HG02759 (cell line): ENCODE data around the gene CYBC1.
"Not testable (repeated sequence)": the region's sequence is repeated elsewhere in the genome, so short reads cannot be mapped to it uniquely, and the experiment has no call there.

Experiments
- ATAC-seq: cut with Tn5 transposase; IDR thresholded peaks from one replicate; pipeline ENCODE4 v1.9.1; 2021; ENCODE audit warnings: mild to moderate bottlenecking, moderate library complexity; ENCODE audit not compliant: unreplicated experiment

Gene CYBC1

GRCh38 chr17:82435601-82436583, 14.7 kb downstream of the CYBC1 start:
- ATAC-seq = no peak

GRCh38 chr17:82435103-82435502, 15.4 kb downstream of the CYBC1 start:
- no peak for ATAC-seq

GRCh38 chr17:82434216-82434565, 16.4 kb downstream of the CYBC1 start:
- ATAC-seq = no peak

GRCh38 chr17:82433560-82434215, 16.9 kb downstream of the CYBC1 start:
- no peak for ATAC-seq

- ATAC-seq = no peak
These were observed 18.5 kb downstream of the CYBC1 start for GRCh38 chr17:82432017-82432416.

GRCh38 chr17:82429824-82430223, 20.7 kb downstream of the CYBC1 start:
- ATAC-seq = no peak

- no peak for ATAC-seq
These were observed 22.0 kb downstream of the CYBC1 start for GRCh38 chr17:82428546-82428945.

- no peak for ATAC-seq
These were observed 25.7 kb downstream of the CYBC1 start for GRCh38 chr17:82424863-82425159.

- ATAC-seq = no peak
These were observed 26.3 kb downstream of the CYBC1 start for GRCh38 chr17:82424001-82424862.

- no peak for ATAC-seq
These were observed 31.0 kb downstream of the CYBC1 start for GRCh38 chr17:82419540-82419939.

GRCh38 chr17:82418001-82418986, 32.3 kb downstream of the CYBC1 start, which contains the start of the genes HEXD and OGFOD3:
HEXD (plus strand) TSS chr17:82418347; CDS start chr17:82419800, 1,453 bp downstream.
OGFOD3 (minus strand) TSS chr17:82418586; CDS start chr17:82418485, 101 bp downstream.
- peak; percentile 91 for ATAC-seq

GRCh38 chr17:82416771-82417170, 33.8 kb downstream of the CYBC1 start:
- no peak for ATAC-seq

- no peak for ATAC-seq
These were observed 34.3 kb downstream of the CYBC1 start for GRCh38 chr17:82416264-82416663.

GRCh38 chr17:82415786-82416185, 34.8 kb downstream of the CYBC1 start:
- ATAC-seq = no peak

GRCh38 chr17:82415336-82415735, 35.2 kb downstream of the CYBC1 start:
- ATAC-seq = no peak

GRCh38 chr17:82414548-82415281, 35.8 kb downstream of the CYBC1 start:
- ATAC-seq = no peak

GRCh38 chr17:82412535-82413520, 37.7 kb downstream of the CYBC1 start:
- no peak for ATAC-seq

- not testable (repeated sequence) for ATAC-seq
These were observed 38.5 kb downstream of the CYBC1 start for GRCh38 chr17:82412081-82412480.
